Gastrocnemius medialis (tissue), 4 donors: Measurements from ENCODE around the gene ELMO1. TPM values are rescaled to one million over a fixed set of nuclear protein-coding genes. Genes with fewer than 3 reads are reported as not detected.
"Not testable (repeated sequence)": the region's sequence is repeated elsewhere in the genome, so short reads cannot be mapped to it uniquely, and the experiment has no call there.

Experiments
- ATAC-seq, 2 donors: fragments of 150-250 bp; one replicate each; pipeline ENCODE4 v1.9.1; 2016
- DNase-seq, 2 donors: peaks; one replicate each; pipeline ENCODE4 v3.0.0-alpha.2; 2019
- H3K27ac ChIP-seq, 4 donors: fragments of 200-600 bp; sonication (generic); 1 replicate in 1 of 4; 2 replicates in 3 of 4; pipeline ENCODE4 v1.5.1; 2016 to 2018; ENCODE audit warnings: mild to moderate bottlenecking in 2 of 4, moderate library complexity in 1 of 4
- H3K27me3 ChIP-seq, 3 donors: fragments of 200-600 bp; sonication (generic) in 2 of 3; 1 replicate in 1 of 3; 2 replicates in 2 of 3; pipeline versions ENCODE4 v1.5.1 to v1.6.0; 2016 to 2019; ENCODE audit warnings: mild to moderate bottlenecking in 1 of 3, moderate library complexity in 1 of 3
- H3K36me3 ChIP-seq, 2 donors: fragments of 200-600 bp; sonication (generic) in 1 of 2; one replicate each; pipeline ENCODE4 v1.5.1; 2017 to 2018
- H3K4me1 ChIP-seq, 2 donors: fragments of 200-600 bp; sonication (generic) in 1 of 2; one replicate each; pipeline ENCODE4 v1.5.1; 2016 to 2017; ENCODE audit warnings: mild to moderate bottlenecking in 2 of 2
- H3K4me3 ChIP-seq, 4 donors: fragments of 200-600 bp; sonication (generic) in 3 of 4; 1 replicate in 1 of 4; 2 replicates in 3 of 4; pipeline ENCODE4 v1.5.1; 2016 to 2019; ENCODE audit warnings: mild to moderate bottlenecking in 2 of 4
- H3K9me3 ChIP-seq, 3 donors: fragments of 200-600 bp; sonication (generic) in 2 of 3; 1 replicate in 1 of 3; 2 replicates in 2 of 3; pipeline ENCODE4 v1.5.1; 2016 to 2019
- POLR2A ChIP-seq, 2 donors: fragments of 450-650 bp; IDR thresholded peaks; one replicate each; pipeline ENCODE4 v1.6.1; 2017; ENCODE audit warnings: antibody characterized with exemption in 2 of 2, mild to moderate bottlenecking in 2 of 2, moderate library complexity in 2 of 2
- in situ Hi-C, 4 donors: fragments of 200-750 bp; cut with MboI; loops; one replicate each; pipeline versions ENCODE4 v1.15.0 to v1.8.0; 2017; ENCODE audit warnings: low sequenced_read_pairs in 4 of 4
- intact Hi-C: fragments of 100-400 bp; cut with DNase I; formaldehyde crosslinking; loops from one replicate; pipeline ENCODE4 v1.15.1; 2023; ENCODE audit warnings: low total_unique reads
- total RNA-seq, 4 donors: library from RNA; depleted of rRNA; stranded (reverse); fragments of >200 nt; gene quantifications; one replicate each; pipeline versions ENCODE4 v1.1.0 to v1.2.3, GENCODE V29; 2016
- TF ChIP-seq, protein P1 (sequence below), 5 experiments: fragments of 450-650 bp in 3 of 5; fragments of 200-600 bp in 2 of 5; sonication (generic) in 2 of 5; IDR thresholded peaks in 4 of 5; conservative IDR thresholded peaks in 1 of 5; 1 replicate in 4 of 5; 2 replicates in 1 of 5; pipeline ENCODE4 v1.5.1; 2016 to 2019; ENCODE audit warnings: antibody characterized with exemption in 5 of 5, mild to moderate bottlenecking in 3 of 5, moderate library complexity in 3 of 5

The ELMO1 gene
- total RNA-seq, 4 donors from 2014 or later, result 8.4 to 18.9 (median 14.6) TPM

GRCh38 chr7:37144423-37144822, 304.2 kb downstream of the ELMO1 start:
- Histone ChIP-seq H3K27ac (no peak overlapping the region), H3K4me3 (no peak overlapping the region), H3K27me3 (no peaks in the 10 kb centered on the region), H3K4me1 (no peaks in the 10 kb centered on the region), H3K9me3 (peaks cover 0 to 4% (median 0%) of the 10 kb centered on the region in 3 donors), H3K36me3 (no peaks in the 10 kb centered on the region)
- intact Hi-C loops, result no loop called here
- DNase-seq, result no peak
- in situ Hi-C loops, result no loop called here
- TF ChIP-seq, protein P1, sequence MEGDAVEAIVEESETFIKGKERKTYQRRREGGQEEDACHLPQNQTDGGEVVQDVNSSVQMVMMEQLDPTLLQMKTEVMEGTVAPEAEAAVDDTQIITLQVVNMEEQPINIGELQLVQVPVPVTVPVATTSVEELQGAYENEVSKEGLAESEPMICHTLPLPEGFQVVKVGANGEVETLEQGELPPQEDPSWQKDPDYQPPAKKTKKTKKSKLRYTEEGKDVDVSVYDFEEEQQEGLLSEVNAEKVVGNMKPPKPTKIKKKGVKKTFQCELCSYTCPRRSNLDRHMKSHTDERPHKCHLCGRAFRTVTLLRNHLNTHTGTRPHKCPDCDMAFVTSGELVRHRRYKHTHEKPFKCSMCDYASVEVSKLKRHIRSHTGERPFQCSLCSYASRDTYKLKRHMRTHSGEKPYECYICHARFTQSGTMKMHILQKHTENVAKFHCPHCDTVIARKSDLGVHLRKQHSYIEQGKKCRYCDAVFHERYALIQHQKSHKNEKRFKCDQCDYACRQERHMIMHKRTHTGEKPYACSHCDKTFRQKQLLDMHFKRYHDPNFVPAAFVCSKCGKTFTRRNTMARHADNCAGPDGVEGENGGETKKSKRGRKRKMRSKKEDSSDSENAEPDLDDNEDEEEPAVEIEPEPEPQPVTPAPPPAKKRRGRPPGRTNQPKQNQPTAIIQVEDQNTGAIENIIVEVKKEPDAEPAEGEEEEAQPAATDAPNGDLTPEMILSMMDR (IDR thresholded peaks at IDR 0.05 in 4 of 5, conservative IDR thresholded peaks at IDR 0.05 in 1 of 5), result no peak
- no peak for TF ChIP-seq POLR2A (IDR thresholded peaks at IDR 0.05)
- no peak for ATAC-seq

GRCh38 chr7:37142958-37143357, 305.7 kb downstream of the ELMO1 start:
- H3K36me3 ChIP-seq, result no peaks in the 10 kb centered on the region
- no peak overlapping the region for H3K27ac ChIP-seq
- H3K27me3 ChIP-seq, result no peaks in the 10 kb centered on the region
- in situ Hi-C loops (no loop called here), intact Hi-C loops (no loop called here)
- no peaks in the 10 kb centered on the region for H3K4me1 ChIP-seq
- DNase-seq, result no peak
- ATAC-seq, result no peak
- H3K4me3 ChIP-seq, result no peak overlapping the region
- no peak for TF ChIP-seq POLR2A (IDR thresholded peaks at IDR 0.05)
- TF ChIP-seq, protein P1 (IDR thresholded peaks at IDR 0.05 in 4 of 5, conservative IDR thresholded peaks at IDR 0.05 in 1 of 5), result no peak
- H3K9me3 ChIP-seq, result peaks cover 0 to 7% (median 0%) of the 10 kb centered on the region in 3 donors

GRCh38 chr7:37141742-37142141, 306.9 kb downstream of the ELMO1 start:
- Histone ChIP-seq H3K4me3 (no peak overlapping the region), H3K9me3 (peaks cover 0 to 7% (median 0%) of the 10 kb centered on the region in 3 donors), H3K4me1 (no peaks in the 10 kb centered on the region), H3K27ac (no peak overlapping the region), H3K27me3 (no peaks in the 10 kb centered on the region), H3K36me3 (no peaks in the 10 kb centered on the region)
- no peak for ATAC-seq
- no peak for DNase-seq
- TF ChIP-seq, protein P1 (IDR thresholded peaks at IDR 0.05 in 4 of 5, conservative IDR thresholded peaks at IDR 0.05 in 1 of 5), result no peak
- no peak for TF ChIP-seq POLR2A (IDR thresholded peaks at IDR 0.05)
- intact Hi-C loops (no loop called here), in situ Hi-C loops (no loop called here)

GRCh38 chr7:37133902-37134301, 314.8 kb downstream of the ELMO1 start:
- H3K9me3 ChIP-seq, DNase-seq, H3K4me3 ChIP-seq, intact Hi-C loops, in situ Hi-C loops, H3K27ac ChIP-seq, H3K27me3 ChIP-seq, ATAC-seq, H3K4me1 ChIP-seq, H3K36me3 ChIP-seq: not testable (repeated sequence)

DNA sequence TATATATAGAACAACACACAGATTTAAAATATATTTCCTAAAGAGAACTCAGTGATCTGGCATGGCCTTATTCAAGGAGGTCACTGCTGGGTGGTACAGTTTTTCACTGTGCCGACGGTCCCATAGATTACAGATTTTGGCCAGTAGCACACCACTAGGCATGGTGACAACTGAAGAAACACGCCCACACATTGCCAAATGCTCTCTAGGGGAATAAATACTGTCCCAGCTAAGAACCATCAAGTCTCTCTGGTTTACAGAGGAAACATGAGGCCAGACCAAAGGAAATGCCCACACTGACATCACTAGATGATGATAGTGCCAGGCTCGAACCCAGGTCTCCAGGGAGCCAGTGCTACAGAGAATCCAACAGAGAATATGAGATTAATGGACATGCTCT, 316.8 kb downstream of the ELMO1 start:
- Histone ChIP-seq H3K27me3 (no peaks in the 10 kb centered on the region), H3K4me3 (no peak overlapping the region), H3K36me3 (no peaks in the 10 kb centered on the region), H3K27ac (no peak overlapping the region), H3K9me3 (no peaks in the 10 kb centered on the region), H3K4me1 (no peaks in the 10 kb centered on the region)
- DNase-seq, result no peak
- ATAC-seq, result no peak
- intact Hi-C loops, result no loop called here
- TF ChIP-seq, protein P1 (IDR thresholded peaks at IDR 0.05 in 4 of 5, conservative IDR thresholded peaks at IDR 0.05 in 1 of 5), result no peak
- no peak for TF ChIP-seq POLR2A (IDR thresholded peaks at IDR 0.05)
- in situ Hi-C loops, result no loop called here
